Mesendoderm (in vitro differentiated cells): Measurements from ENCODE around the gene TBC1D5.

Experiments used
- DNase-seq: peaks from one replicate; pipeline ENCODE4 v3.0.0; 2013
- H2AK5ac ChIP-seq: 2 replicates; pipeline ENCODE4 v1.6.1; 2013; ENCODE audit warnings: low read length, inconsistent platforms
- H2BK120ac ChIP-seq: 2 replicates; pipeline ENCODE4 v1.6.1; 2013; ENCODE audit warnings: low read depth, mild to moderate bottlenecking, low read length, moderate library complexity, mixed read lengths
- H2BK15ac ChIP-seq: replicated peaks from 2 replicates; pipeline ENCODE4 v1.6.1; 2013; ENCODE audit warnings: low read depth, mild to moderate bottlenecking, moderate library complexity
- H2BK5ac ChIP-seq: 2 replicates; pipeline ENCODE4 v1.6.1; 2013; ENCODE audit warnings: low read length, inconsistent platforms
- H3K18ac ChIP-seq: 2 replicates; pipeline ENCODE4 v1.6.1; 2013; ENCODE audit warnings: mild to moderate bottlenecking, low read length, mixed read lengths
- H3K23ac ChIP-seq: one replicate; pipeline ENCODE4 v1.6.1; 2013; ENCODE audit warnings: low read length
- H3K27ac ChIP-seq: 2 replicates; pipeline ENCODE4 v1.5.1; 2013; ENCODE audit warnings: low read depth, mild to moderate bottlenecking, inconsistent platforms, low read length, moderate library complexity
- H3K27me3 ChIP-seq: 2 replicates; pipeline ENCODE4 v1.6.1; 2013; ENCODE audit warnings: low read length, control low read depth, mild to moderate bottlenecking, inconsistent platforms; ENCODE audit not compliant: insufficient read depth, poor library complexity
- H3K36me3 ChIP-seq: 2 replicates; pipeline ENCODE4 v1.6.1; 2013; ENCODE audit warnings: low read length, inconsistent platforms; ENCODE audit not compliant: control insufficient read depth, insufficient read depth
- H3K4ac ChIP-seq: one replicate; pipeline ENCODE4 v1.6.1; 2013; ENCODE audit warnings: low read depth, mild to moderate bottlenecking, low read length, moderate library complexity
- H3K4me1 ChIP-seq: 2 replicates; pipeline ENCODE4 v1.6.1; 2013; ENCODE audit warnings: low read depth, low read length, inconsistent platforms; ENCODE audit not compliant: control insufficient read depth
- H3K4me2 ChIP-seq: 2 replicates; pipeline ENCODE4 v1.6.1; 2013; ENCODE audit warnings: low read length
- H3K4me3 ChIP-seq: 2 replicates; pipeline ENCODE4 v1.5.1; 2013; ENCODE audit warnings: mild to moderate bottlenecking, low read length
- H3K56ac ChIP-seq: one replicate; pipeline ENCODE4 v1.6.1; 2013; ENCODE audit warnings: low read length
- H3K79me1 ChIP-seq: 2 replicates; pipeline ENCODE4 v1.6.1; 2013; ENCODE audit warnings: low read length, inconsistent platforms
- H3K79me2 ChIP-seq: 2 replicates; pipeline ENCODE4 v1.6.1; 2013; ENCODE audit warnings: mild to moderate bottlenecking, low read length; ENCODE audit not compliant: control insufficient read depth, insufficient read depth
- H3K9ac ChIP-seq: 2 replicates; pipeline ENCODE4 v1.6.1; 2013; ENCODE audit warnings: low read length, inconsistent platforms
- H4K5ac ChIP-seq: one replicate; pipeline ENCODE4 v1.6.1; 2013; ENCODE audit warnings: low read length
- H4K8ac ChIP-seq: one replicate; pipeline ENCODE4 v1.6.1; 2013; ENCODE audit warnings: low read depth, mild to moderate bottlenecking, control low read depth, low read length, moderate library complexity
- WGBS: extraction: QIAGEN DNeasy Blood & Tissue Kit; methylation state at CpG from one replicate; pipeline ENCODE4 v1.1.7; 2013; ENCODE audit warnings: low lambda C conversion rate, missing lambda C conversion rate; ENCODE audit not compliant: insufficient coverage; ENCODE audit errors: extremely low coverage; 5-methylcytosine and 5-hydroxymethylcytosine counted together

TBC1D5 gene

DNA sequence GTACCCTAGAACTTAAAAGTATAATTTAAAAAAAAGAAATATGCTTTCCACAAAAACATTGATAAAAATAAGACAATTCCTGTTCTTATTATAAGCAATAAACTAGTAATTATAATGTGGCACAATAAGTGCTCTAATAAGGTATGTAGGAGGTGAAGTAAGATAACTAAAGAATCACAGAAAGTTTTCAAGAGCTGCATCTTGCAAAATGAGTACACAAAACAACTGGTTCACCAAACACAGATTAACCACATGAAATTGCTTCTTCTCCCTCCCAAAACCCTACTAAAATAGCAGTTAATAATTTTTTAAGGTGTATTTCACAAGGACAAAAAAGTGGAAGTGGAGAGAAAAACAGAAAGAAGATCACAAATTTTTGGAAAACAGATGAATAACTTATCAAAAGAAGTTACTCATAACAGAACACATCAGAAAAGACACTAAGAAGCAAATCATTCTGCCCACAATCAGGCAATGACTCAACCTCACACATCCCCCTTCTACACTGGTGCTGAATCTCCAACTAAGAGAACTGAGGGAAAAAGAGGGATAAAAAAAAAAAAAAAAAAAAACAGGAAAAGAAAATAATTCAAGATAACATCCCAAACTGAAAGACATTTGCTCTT lies 64.2 kb downstream of the TBC1D5 start:
- Histone ChIP-seq H3K23ac (no peak overlapping the region), H2BK15ac (no peak overlapping the region), H3K18ac (no peak overlapping the region), H4K5ac (no peak overlapping the region), H3K79me1 (no peaks in the 10 kb centered on the region), H3K56ac (no peak overlapping the region), H3K79me2 (no peaks in the 10 kb centered on the region), H3K9ac (no peak overlapping the region), H2BK120ac (no peak overlapping the region), H3K4me2 (no peak overlapping the region), H3K4me1 (no peaks in the 10 kb centered on the region), H3K36me3 (no peaks in the 10 kb centered on the region), H4K8ac (no peak overlapping the region), H3K4me3 (no peak overlapping the region), H3K27me3 (no peaks in the 10 kb centered on the region), H2BK5ac (no peak overlapping the region), H3K27ac (no peak overlapping the region), H2AK5ac (no peak overlapping the region), H3K4ac (no peak overlapping the region)
- DNase-seq = no peak

DNA sequence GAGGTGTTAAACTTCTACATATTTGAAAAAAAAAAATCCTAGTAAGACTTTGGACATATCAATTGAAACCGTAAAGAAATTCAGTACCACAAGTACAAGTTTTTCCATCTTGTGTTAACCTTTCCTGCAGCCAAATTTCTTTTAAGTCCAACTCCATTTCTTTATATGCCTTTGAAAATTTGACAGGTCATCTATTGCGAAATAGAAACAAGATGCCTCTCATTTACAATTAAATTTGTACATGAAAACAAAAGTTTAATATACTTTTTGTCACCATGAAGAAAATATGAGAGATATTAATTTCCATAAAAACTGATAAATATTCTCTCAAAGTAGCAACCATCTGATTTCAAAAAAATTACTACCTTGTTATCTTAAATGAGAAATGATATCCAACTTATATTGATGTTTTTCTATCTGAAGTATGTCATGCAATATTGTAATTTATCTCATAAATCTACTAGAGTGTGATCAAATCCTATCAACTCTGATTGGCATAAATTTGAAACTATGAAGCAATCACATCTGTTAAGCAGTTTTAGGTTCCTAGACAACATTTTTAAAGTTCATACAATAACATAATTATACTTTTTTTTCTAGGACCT lies 68.2 kb downstream of the TBC1D5 start:
- Histone ChIP-seq H3K4me1 (no peaks in the 10 kb centered on the region), H3K27me3 (no peaks in the 10 kb centered on the region), H3K18ac (no peak overlapping the region), H2AK5ac (no peak overlapping the region), H3K9ac (no peak overlapping the region), H3K27ac (no peak overlapping the region), H3K4me3 (no peak overlapping the region), H4K8ac (no peak overlapping the region), H2BK5ac (no peak overlapping the region), H3K56ac (no peak overlapping the region), H2BK120ac (no peak overlapping the region), H3K79me1 (no peaks in the 10 kb centered on the region), H3K4ac (no peak overlapping the region), H3K23ac (no peak overlapping the region), H2BK15ac (no peak overlapping the region), H3K4me2 (no peak overlapping the region), H4K5ac (no peak overlapping the region), H3K79me2 (no peaks in the 10 kb centered on the region), H3K36me3 (no peaks in the 10 kb centered on the region)
- no CpG with 5 or more reads among the region's 2 CpGs for WGBS
- no peak for DNase-seq

GRCh38 chr3:17672506-17672905 lies 69.9 kb downstream of the TBC1D5 start:
- Histone ChIP-seq H3K27ac (no peak overlapping the region), H3K79me2 (no peaks in the 10 kb centered on the region), H2BK15ac (no peak overlapping the region), H3K4me2 (no peak overlapping the region), H2BK120ac (no peak overlapping the region), H3K18ac (no peak overlapping the region), H3K4me3 (no peak overlapping the region), H2AK5ac (no peak overlapping the region), H3K36me3 (no peaks in the 10 kb centered on the region), H3K9ac (no peak overlapping the region), H3K23ac (no peak overlapping the region), H3K4me1 (no peaks in the 10 kb centered on the region), H4K8ac (no peak overlapping the region), H3K56ac (no peak overlapping the region), H4K5ac (no peak overlapping the region), H2BK5ac (no peak overlapping the region), H3K79me1 (no peaks in the 10 kb centered on the region), H3K27me3 (no peaks in the 10 kb centered on the region), H3K4ac (no peak overlapping the region)
- DNase-seq = no peak
- WGBS = no CpG with 5 or more reads among the region's 3 CpGs

DNA sequence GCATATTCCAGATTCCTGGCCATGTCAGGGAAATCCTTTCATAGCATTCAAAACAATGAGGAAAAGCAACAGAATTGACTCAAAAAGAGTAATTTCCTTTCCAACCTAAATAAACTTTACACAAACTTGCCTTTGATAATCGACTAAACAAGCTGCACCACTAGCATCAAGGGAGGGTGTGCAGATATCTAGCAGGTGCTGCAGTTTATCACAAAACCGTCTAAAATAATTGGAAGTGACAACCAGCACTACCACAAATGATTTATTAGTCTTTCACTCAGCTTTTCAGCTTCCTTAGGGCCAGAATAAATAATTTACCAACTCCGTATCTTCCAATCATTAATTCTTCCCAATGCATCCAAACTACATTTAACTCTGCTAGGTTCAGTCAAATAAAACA lies 71.7 kb downstream of the TBC1D5 start:
- H3K23ac ChIP-seq = no peak overlapping the region
- no peak overlapping the region for H3K56ac ChIP-seq
- 100% methylated on average over 1 of the region's 3 CpGs for WGBS

DNA sequence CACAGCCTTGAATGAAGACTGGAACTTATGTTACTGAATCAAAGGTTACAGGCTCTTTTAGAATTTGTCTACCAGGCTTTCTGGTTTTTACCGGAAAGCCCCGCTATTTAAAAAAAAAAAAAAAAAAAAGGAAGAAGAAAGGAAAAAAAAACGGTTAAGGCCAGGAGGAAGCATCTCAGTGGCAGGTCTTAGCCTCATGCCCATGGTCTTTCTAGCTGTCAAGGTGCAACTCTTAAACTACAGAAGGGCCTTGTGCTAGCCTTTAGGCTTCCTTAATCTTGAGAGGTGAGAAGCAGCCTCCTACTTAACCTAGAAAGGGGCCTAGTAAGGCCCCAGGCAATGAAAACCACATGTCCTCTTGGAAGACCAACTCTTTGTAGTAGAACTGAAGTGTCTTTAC lies 77.5 kb downstream of the TBC1D5 start:
- peak; percentile 28 for DNase-seq
- Histone ChIP-seq H2BK120ac (no peak overlapping the region), H3K79me1 (no peaks in the 10 kb centered on the region), H2BK15ac (no peak overlapping the region), H3K4ac (no peak overlapping the region), H2BK5ac (no peak overlapping the region), H3K23ac (no peak overlapping the region), H4K5ac (no peak overlapping the region), H2AK5ac (no peak overlapping the region), H3K27ac (no peak overlapping the region), H3K9ac (no peak overlapping the region), H3K18ac (no peak overlapping the region), H3K56ac (no peak overlapping the region), H3K79me2 (no peaks in the 10 kb centered on the region), H3K4me3 (no peak overlapping the region), H3K36me3 (no peaks in the 10 kb centered on the region), H3K27me3 (no peaks in the 10 kb centered on the region), H3K4me1 (no peaks in the 10 kb centered on the region), H3K4me2 (no peak overlapping the region), H4K8ac (no peak overlapping the region)
- WGBS = no CpG with 5 or more reads among the region's 3 CpGs

More for the DNA sequence above, 71.7 kb downstream of the TBC1D5 start:
- Histone ChIP-seq H3K4me2 (no peak overlapping the region), H2BK5ac (no peak overlapping the region), H2AK5ac (no peak overlapping the region), H3K9ac (no peak overlapping the region), H3K18ac (no peak overlapping the region), H3K27ac (no peak overlapping the region), H4K5ac (no peak overlapping the region), H3K4ac (no peak overlapping the region), H3K79me1 (no peaks in the 10 kb centered on the region), H2BK120ac (no peak overlapping the region), H3K36me3 (no peaks in the 10 kb centered on the region), H3K4me3 (no peak overlapping the region), H2BK15ac (no peak overlapping the region), H3K27me3 (no peaks in the 10 kb centered on the region), H3K4me1 (no peaks in the 10 kb centered on the region), H4K8ac (no peak overlapping the region), H3K79me2 (no peaks in the 10 kb centered on the region)
- DNase-seq = no peak

DNA sequence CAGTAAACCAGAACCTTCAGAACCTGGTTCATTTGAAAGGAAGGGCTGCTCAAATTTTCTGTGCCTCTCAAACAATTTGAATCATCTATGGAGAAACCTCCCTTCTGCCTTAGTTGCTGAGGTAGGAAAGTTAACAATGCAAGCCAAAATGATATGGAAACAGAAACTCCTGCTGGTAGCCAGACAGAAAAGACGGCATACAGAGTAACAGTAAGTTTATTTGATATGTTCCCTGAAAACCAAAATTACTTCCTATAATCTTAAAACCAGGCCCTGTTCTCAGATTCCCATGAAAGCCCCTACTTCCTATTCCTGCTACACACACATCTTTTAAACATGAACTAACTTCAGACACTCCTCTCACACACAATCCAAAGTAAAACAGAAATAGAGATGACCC lies 86.2 kb downstream of the TBC1D5 start:
- Histone ChIP-seq H2BK120ac (no peak overlapping the region), H3K4me1 (no peaks in the 10 kb centered on the region), H2BK5ac (no peak overlapping the region), H3K56ac (no peak overlapping the region), H3K36me3 (no peaks in the 10 kb centered on the region), H3K27me3 (no peaks in the 10 kb centered on the region), H3K27ac (no peak overlapping the region), H4K8ac (no peak overlapping the region), H2BK15ac (no peak overlapping the region), H3K4ac (no peak overlapping the region), H3K79me2 (no peaks in the 10 kb centered on the region), H3K4me2 (no peak overlapping the region), H4K5ac (no peak overlapping the region), H3K4me3 (no peak overlapping the region), H3K18ac (no peak overlapping the region), H2AK5ac (no peak overlapping the region), H3K79me1 (no peaks in the 10 kb centered on the region), H3K23ac (no peak overlapping the region), H3K9ac (no peak overlapping the region)
- WGBS = no CpG with 5 or more reads among the region's 1 CpG
- no peak for DNase-seq
